HEK293 (cell line): Measurements from ENCODE around the gene TEX52.

Experiments used
- GLIS1 ChIP-seq: fragments of 450-650 bp; formaldehyde crosslinking; IDR thresholded peaks from 2 replicates; pipeline ENCODE4 v1.5.1; 2016; ENCODE audit warnings: missing biosample characterization, missing genetic modification characterization
- KLF1 ChIP-seq: fragments of 450-650 bp; formaldehyde crosslinking; IDR thresholded peaks from 2 replicates; pipeline ENCODE4 v1.5.1; 2016; ENCODE audit warnings: missing biosample characterization, missing genetic modification characterization
- MYNN ChIP-seq: fragments of 450-650 bp; formaldehyde crosslinking; IDR thresholded peaks from 2 replicates; pipeline ENCODE4 v1.5.1; 2016; ENCODE audit warnings: missing biosample characterization, missing genetic modification characterization, borderline replicate concordance
- OVOL3 ChIP-seq: fragments of 450-650 bp; formaldehyde crosslinking; IDR thresholded peaks from 2 replicates; pipeline ENCODE4 v1.5.1; 2016; ENCODE audit warnings: missing biosample characterization, missing genetic modification characterization
- PRDM10 ChIP-seq: fragments of 450-650 bp; formaldehyde crosslinking; IDR thresholded peaks from 2 replicates; pipeline ENCODE4 v1.5.1; 2016; ENCODE audit warnings: missing biosample characterization, missing genetic modification characterization
- SCRT1 ChIP-seq: fragments of 450-650 bp; formaldehyde crosslinking; IDR thresholded peaks from 2 replicates; pipeline ENCODE4 v1.5.1; 2016; ENCODE audit warnings: missing biosample characterization, missing genetic modification characterization, borderline replicate concordance
- ZBTB1 ChIP-seq: fragments of 450-650 bp; formaldehyde crosslinking; IDR thresholded peaks from 2 replicates; pipeline ENCODE4 v1.5.1; 2016; ENCODE audit warnings: missing biosample characterization, missing genetic modification characterization
- ZBTB17 ChIP-seq: fragments of 450-650 bp; formaldehyde crosslinking; IDR thresholded peaks from 2 replicates; pipeline ENCODE4 v1.5.1; 2016; ENCODE audit warnings: missing biosample characterization, missing genetic modification characterization
- ZBTB20 ChIP-seq: fragments of 450-650 bp; formaldehyde crosslinking; IDR thresholded peaks from 2 replicates; pipeline ENCODE4 v1.5.1; 2016; ENCODE audit warnings: missing biosample characterization, missing genetic modification characterization
- ZBTB48 ChIP-seq: fragments of 450-650 bp; formaldehyde crosslinking; IDR thresholded peaks from 2 replicates; pipeline ENCODE4 v1.5.1; 2016; ENCODE audit warnings: missing biosample characterization, missing genetic modification characterization
- ZIC2 ChIP-seq: fragments of 450-650 bp; formaldehyde crosslinking; IDR thresholded peaks from 2 replicates; pipeline ENCODE4 v1.5.1; 2016; ENCODE audit warnings: missing biosample characterization, missing genetic modification characterization
- ZNF121 ChIP-seq: fragments of 450-650 bp; formaldehyde crosslinking; IDR thresholded peaks from 2 replicates; pipeline ENCODE4 v1.5.1; 2016; ENCODE audit warnings: missing biosample characterization, missing genetic modification characterization
- ZNF16 ChIP-seq: fragments of 450-650 bp; formaldehyde crosslinking; IDR thresholded peaks from 2 replicates; pipeline ENCODE4 v1.5.1; 2016; ENCODE audit warnings: low read depth, missing biosample characterization, missing genetic modification characterization
- ZNF341 ChIP-seq: fragments of 450-650 bp; formaldehyde crosslinking; IDR thresholded peaks from 2 replicates; pipeline ENCODE4; 2016; ENCODE audit warnings: low read depth, missing biosample characterization, missing genetic modification characterization
- ZNF366 ChIP-seq: fragments of 450-650 bp; formaldehyde crosslinking; conservative IDR thresholded peaks from 2 replicates; pipeline ENCODE4 v1.5.1; 2016; ENCODE audit warnings: missing biosample characterization, missing genetic modification characterization
- ZNF391 ChIP-seq: fragments of 450-650 bp; formaldehyde crosslinking; IDR thresholded peaks from 2 replicates; pipeline ENCODE4 v1.5.1; 2016; ENCODE audit warnings: low read depth, missing biosample characterization, missing genetic modification characterization, borderline replicate concordance
- ZNF473 ChIP-seq: fragments of 450-650 bp; formaldehyde crosslinking; IDR thresholded peaks from 2 replicates; pipeline ENCODE4 v1.5.1; 2017; ENCODE audit warnings: missing biosample characterization, missing genetic modification characterization
- ZNF488 ChIP-seq: fragments of 450-650 bp; formaldehyde crosslinking; IDR thresholded peaks from 2 replicates; pipeline ENCODE4 v1.5.1; 2016; ENCODE audit warnings: missing biosample characterization, missing genetic modification characterization
- ZNF510 ChIP-seq: fragments of 450-650 bp; formaldehyde crosslinking; IDR thresholded peaks from 2 replicates; pipeline ENCODE4 v1.5.1; 2018; ENCODE audit warnings: mild to moderate bottlenecking, missing genetic modification characterization, missing biosample characterization; ENCODE audit not compliant: insufficient replicate concordance
- ZNF529 ChIP-seq: fragments of 450-650 bp; formaldehyde crosslinking; IDR thresholded peaks from 2 replicates; pipeline ENCODE4 v1.5.1; 2017; ENCODE audit warnings: missing genetic modification characterization, missing biosample characterization; ENCODE audit not compliant: insufficient replicate concordance
- ZNF544 ChIP-seq: fragments of 450-650 bp; formaldehyde crosslinking; IDR thresholded peaks from 2 replicates; pipeline ENCODE4 v1.5.0; 2017; ENCODE audit warnings: missing biosample characterization, missing genetic modification characterization
- ZNF571 ChIP-seq: fragments of 450-650 bp; formaldehyde crosslinking; IDR thresholded peaks from 2 replicates; pipeline ENCODE4 v1.5.0; 2017; ENCODE audit warnings: missing biosample characterization, missing genetic modification characterization
- ZNF624 ChIP-seq: fragments of 450-650 bp; formaldehyde crosslinking; IDR thresholded peaks from 2 replicates; pipeline ENCODE4 v1.5.1; 2017; ENCODE audit warnings: missing biosample characterization, missing genetic modification characterization
- ZNF626 ChIP-seq: fragments of 450-650 bp; sonication (Bioruptor Pico); formaldehyde crosslinking; IDR thresholded peaks from 2 replicates; pipeline ENCODE4 v1.5.1; 2018; ENCODE audit warnings: missing biosample characterization, missing genetic modification characterization, inconsistent platforms
- ZNF660 ChIP-seq: fragments of 450-650 bp; IDR thresholded peaks from 2 replicates; pipeline ENCODE4 v1.5.1; 2018; ENCODE audit warnings: missing biosample characterization, mild to moderate bottlenecking, missing genetic modification characterization
- ZNF670 ChIP-seq: fragments of 450-650 bp; formaldehyde crosslinking; IDR thresholded peaks from 2 replicates; pipeline ENCODE4 v1.5.1; 2016; ENCODE audit warnings: missing biosample characterization, missing genetic modification characterization, low read depth
- ZNF677 ChIP-seq: fragments of 450-650 bp; IDR thresholded peaks from 2 replicates; pipeline ENCODE4 v1.5.0; 2018; ENCODE audit warnings: missing biosample characterization, mild to moderate bottlenecking, missing genetic modification characterization, moderate library complexity
- ZNF707 ChIP-seq: fragments of 450-650 bp; formaldehyde crosslinking; IDR thresholded peaks from 2 replicates; pipeline ENCODE4 v1.5.1; 2016; ENCODE audit warnings: missing biosample characterization, missing genetic modification characterization
- TF ChIP-seq, protein P1 (sequence below): fragments of 450-650 bp; formaldehyde crosslinking; IDR thresholded peaks from 2 replicates; pipeline ENCODE4 v1.5.1; 2017; ENCODE audit warnings: missing biosample characterization, missing genetic modification characterization
- TF ChIP-seq, protein P2 (sequence below): fragments of 450-650 bp; formaldehyde crosslinking; IDR thresholded peaks from 2 replicates; pipeline ENCODE4 v1.5.1; 2016; ENCODE audit warnings: missing biosample characterization, missing genetic modification characterization
- TF ChIP-seq, protein P3 (sequence below): fragments of 450-650 bp; formaldehyde crosslinking; IDR thresholded peaks from 2 replicates; pipeline ENCODE4; 2016; ENCODE audit warnings: missing biosample characterization, missing genetic modification characterization

TEX52 gene

GRCh38 chr12:2804393-2805142 is 52.3 kb downstream of the TEX52 start (continued):
- TF ChIP-seq SCRT1 (no peak), ZNF624 (no peak), MYNN (no peak), ZNF16 (no peak), ZBTB17 (tag by site-specific recombination) (peak; percentile 89), ZNF366 (no peak), ZNF571 (no peak), ZNF707 (tag by site-specific recombination) (no peak), ZNF488 (tag by site-specific recombination) (no peak), ZNF544 (tag by site-specific recombination) (no peak), ZNF626 (tag by site-specific recombination) (no peak), ZNF121 (tag by site-specific recombination) (no peak), ZBTB20 (peak; percentile 21; the same call in 1 of the 2 replicates), PRDM10 (no peak), ZNF529 (no peak), ZNF670 (tag by site-specific recombination) (no peak), ZNF391 (tag by site-specific recombination) (no peak), ZNF677 (tag by site-specific recombination) (no peak), ZBTB48 (tag by site-specific recombination) (no peak), ZNF510 (tag by site-specific recombination) (no peak), KLF1 (tag by site-specific recombination) (no peak), ZBTB1 (tag by site-specific recombination) (no peak), ZNF660 (0 out of 2 replicates have a peak, but pooled peaks have one; percentile 39), ZIC2 (tag by site-specific recombination) (peak; percentile 91), ZNF473 (tag by site-specific recombination) (no peak), ZNF341 (tag by site-specific recombination) (no peak), OVOL3 (tag by site-specific recombination) (no peak), GLIS1 (tag by site-specific recombination) (peak; percentile 31; the same call in 1 of the 2 replicates)
- TF ChIP-seq, protein P1, sequence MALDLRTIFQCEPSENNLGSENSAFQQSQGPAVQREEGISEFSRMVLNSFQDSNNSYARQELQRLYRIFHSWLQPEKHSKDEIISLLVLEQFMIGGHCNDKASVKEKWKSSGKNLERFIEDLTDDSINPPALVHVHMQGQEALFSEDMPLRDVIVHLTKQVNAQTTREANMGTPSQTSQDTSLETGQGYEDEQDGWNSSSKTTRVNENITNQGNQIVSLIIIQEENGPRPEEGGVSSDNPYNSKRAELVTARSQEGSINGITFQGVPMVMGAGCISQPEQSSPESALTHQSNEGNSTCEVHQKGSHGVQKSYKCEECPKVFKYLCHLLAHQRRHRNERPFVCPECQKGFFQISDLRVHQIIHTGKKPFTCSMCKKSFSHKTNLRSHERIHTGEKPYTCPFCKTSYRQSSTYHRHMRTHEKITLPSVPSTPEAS (tag by site-specific recombination) = no peak
- TF ChIP-seq, protein P2, sequence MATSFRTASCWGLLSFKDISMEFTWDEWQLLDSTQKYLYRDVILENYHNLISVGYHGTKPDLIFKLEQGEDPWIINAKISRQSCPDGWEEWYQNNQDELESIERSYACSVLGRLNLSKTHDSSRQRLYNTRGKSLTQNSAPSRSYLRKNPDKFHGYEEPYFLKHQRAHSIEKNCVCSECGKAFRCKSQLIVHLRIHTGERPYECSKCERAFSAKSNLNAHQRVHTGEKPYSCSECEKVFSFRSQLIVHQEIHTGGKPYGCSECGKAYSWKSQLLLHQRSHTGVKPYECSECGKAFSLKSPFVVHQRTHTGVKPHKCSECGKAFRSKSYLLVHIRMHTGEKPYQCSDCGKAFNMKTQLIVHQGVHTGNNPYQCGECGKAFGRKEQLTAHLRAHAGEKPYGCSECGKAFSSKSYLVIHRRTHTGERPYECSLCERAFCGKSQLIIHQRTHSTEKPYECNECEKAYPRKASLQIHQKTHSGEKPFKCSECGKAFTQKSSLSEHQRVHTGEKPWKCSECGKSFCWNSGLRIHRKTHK (tag by site-specific recombination) = no peak
- TF ChIP-seq, protein P3, sequence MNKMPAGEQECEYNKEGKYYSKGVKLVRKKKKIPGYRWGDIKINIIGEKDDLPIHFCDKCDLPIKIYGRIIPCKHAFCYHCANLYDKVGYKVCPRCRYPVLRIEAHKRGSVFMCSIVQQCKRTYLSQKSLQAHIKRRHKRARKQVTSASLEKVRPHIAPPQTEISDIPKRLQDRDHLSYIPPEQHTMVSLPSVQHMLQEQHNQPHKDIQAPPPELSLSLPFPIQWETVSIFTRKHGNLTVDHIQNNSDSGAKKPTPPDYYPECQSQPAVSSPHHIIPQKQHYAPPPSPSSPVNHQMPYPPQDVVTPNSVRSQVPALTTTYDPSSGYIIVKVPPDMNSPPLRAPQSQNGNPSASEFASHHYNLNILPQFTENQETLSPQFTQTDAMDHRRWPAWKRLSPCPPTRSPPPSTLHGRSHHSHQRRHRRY (tag by site-specific recombination) = no peak
